Measurements from ENCODE around the gene BCL2A1.
"Not testable (repeated sequence)": the region's sequence is repeated elsewhere in the genome, so short reads cannot be mapped to it uniquely, and the experiment has no call there.

Gene BCL2A1

DNA sequence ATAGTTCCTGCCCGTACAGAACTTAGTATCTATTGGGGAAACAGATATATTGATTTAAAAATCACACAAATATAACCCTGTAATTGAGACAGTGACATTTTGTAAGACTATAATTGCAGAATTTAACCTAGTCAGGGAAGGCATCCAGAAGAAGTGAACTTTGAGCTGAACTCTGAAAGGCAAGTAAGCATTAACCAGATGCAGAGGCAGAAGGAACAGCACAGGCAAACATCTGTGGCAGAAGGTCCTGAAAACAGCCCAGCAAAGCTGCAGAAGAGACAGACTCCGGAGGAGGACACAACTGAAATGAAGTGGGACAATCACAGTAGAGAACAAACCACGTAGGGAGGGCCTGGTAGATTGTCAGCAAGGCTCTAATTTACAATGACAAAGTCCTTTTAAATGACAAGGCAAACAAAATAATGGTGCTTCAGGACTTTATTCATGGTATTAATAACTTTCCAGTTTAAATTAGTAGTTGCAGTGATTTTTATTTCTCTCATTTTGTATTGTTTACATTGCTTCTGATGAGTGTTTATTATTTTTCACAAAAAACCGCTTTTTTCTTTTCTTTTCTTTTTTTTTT is 14.5 kb downstream of the BCL2A1 start:
- no peak for DNase-seq

DNA sequence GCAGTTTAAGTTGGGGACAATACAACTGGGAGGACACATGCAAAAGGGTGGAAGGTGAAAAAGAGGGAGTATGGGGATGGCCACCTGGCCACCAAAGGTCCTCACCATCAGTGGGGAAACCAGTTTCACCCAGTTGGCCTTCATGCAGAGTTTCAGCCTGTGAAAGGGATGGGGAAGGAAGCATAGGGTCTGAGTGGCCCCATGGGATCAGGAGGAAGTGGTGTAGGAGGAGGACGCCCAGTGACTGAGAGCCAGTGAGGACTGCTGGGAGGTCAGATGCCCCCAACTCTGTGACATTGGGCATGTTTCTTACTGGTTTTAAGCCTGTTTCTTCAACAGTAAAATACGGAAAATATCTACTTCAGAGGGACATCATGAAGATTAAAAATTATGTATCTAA is 16.3 kb downstream of the BCL2A1 start:
- no peak for DNase-seq

- no peak for DNase-seq
These were observed 17.0 kb downstream of the BCL2A1 start for GRCh38 chr15:79953951-79954444.

DNA sequence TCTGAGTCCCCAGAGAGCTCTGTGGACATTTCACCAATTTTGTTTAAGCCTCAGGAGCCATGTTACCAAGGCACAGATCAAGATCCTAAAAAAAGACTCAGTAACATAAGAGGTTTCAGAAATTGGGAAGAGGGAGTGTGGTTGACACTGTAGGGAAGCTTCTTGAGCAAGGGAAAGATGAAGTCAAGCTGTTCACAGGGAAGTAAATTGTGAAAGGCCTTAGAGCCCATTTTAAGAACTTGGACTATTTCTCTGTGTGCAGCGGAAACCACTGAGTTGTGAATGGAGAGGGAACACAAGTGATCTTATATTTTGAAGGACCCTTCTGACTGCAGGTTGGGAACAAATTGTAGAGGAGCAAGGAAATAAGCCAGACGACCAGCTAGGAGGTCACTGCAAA is 18.7 kb downstream of the BCL2A1 start:
- no peak for DNase-seq

DNA sequence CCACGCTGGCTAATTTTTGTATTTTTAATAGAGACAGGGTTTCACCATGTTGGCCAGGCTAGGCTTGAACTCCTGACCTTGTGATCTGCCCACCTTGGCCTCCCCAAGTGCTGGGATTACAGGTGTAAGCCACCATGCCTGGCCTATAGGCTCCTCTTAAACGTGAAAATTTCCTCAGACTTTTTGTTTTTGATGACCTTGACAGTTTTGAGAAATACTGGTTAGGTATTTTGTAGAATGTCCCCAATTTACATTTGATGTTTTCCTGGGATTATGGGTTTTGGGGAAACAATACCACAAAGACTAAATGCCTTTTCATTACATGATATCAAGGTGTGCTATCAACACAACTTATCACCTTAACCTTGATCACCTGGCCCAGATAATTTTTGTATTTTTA is 20.7 kb downstream of the BCL2A1 start:
- DNase-seq = no peak

- DNase-seq = no peak
These were observed 22.2 kb downstream of the BCL2A1 start for GRCh38 chr15:79948761-79949160.

GRCh38 chr15:79948095-79948695 is 22.8 kb downstream of the BCL2A1 start:
- no peak for DNase-seq

GRCh38 chr15:79947009-79947408 is 24.0 kb downstream of the BCL2A1 start:
- no peak for DNase-seq

GRCh38 chr15:79944622-79945021 is 26.4 kb downstream of the BCL2A1 start:
- DNase-seq = no peak

GRCh38 chr15:79943820-79944219 is 27.2 kb downstream of the BCL2A1 start:
- no peak for DNase-seq

DNA sequence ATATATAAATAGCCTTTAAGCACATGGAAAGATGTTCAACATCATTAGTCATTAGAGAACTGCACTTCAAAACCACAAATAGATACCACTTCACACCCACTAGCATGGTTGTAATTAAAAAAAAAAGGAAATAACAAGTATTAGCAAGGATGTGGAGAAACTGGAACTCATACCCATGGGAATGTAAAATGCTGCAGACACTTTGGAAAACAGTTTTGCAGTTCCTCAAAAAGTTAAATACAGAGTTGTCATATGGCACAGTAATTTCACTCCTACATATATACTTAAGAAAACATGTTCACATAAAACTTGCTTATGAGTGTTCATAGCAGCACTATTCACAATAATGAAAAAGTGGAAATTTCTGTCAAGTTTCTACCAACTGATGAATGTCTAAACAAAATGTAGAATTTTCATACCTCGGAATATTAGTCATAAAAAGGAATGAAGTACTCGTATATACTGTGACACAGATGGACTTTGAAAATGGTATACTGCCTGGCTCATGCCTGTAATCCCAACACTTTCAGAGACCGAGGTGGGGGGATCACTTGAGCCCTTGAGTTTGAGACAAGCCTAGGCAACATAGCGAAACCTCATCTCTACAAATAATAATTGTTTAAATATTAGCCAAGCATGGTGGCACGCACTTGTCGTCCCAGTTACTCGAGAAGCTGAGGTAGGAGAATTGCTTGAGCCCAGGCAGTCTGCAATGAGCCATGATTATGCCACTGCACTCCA is 28.1 kb downstream of the BCL2A1 start:
- DNase-seq = no peak

DNA sequence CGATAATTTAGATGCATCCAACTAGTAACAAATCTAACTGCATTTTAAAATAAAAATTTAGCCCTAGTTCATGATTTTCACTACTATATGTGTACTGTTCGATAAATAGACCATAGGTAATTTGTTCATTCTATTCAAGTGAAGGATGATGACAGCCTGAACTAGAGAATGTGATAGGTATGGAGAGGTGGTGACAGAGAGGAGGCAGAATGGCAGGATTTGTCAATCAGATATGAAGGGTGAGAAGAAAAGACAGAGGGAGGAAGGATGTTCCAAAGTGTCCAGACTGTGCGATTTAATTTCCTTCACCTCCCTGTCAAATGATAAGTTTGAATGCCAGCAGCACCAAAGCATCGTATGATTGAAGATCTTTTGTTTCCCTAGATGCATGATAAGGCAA is 31.6 kb downstream of the BCL2A1 start:
- no peak for DNase-seq

- DNase-seq = no peak
These were observed 32.9 kb downstream of the BCL2A1 start for GRCh38 chr15:79938143-79938542.

DNA sequence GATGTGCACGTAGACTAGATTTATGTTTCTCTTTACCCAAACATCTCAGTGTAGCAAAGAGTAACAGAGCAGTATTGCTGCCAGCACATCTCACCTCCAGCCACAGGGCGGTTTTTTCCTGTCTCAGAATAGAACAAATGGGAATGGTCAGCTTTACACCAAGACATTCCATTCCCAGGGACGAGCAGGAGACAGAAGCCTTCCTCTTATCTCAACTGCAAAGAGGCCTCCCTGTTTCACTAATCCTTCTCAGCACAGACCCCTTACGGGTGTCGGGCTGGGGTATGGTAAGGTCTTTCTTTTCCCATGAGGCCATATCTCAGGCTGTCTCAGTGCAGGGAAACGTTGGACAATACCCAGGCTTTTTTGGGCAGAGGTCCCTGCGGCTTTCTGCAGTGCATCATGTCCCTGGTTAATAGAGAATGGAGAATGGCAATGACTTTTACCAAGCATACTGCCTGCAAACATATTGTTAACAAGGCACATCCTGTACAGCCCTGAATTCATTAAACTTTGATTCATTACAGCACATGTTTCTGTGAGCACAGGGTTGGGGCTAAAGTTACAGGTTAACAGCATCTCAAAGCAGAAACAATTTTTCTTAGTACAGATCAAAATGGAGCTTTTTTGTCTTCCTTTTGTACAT is 35.3 kb downstream of the BCL2A1 start:
- not testable (repeated sequence) for DNase-seq

DNA sequence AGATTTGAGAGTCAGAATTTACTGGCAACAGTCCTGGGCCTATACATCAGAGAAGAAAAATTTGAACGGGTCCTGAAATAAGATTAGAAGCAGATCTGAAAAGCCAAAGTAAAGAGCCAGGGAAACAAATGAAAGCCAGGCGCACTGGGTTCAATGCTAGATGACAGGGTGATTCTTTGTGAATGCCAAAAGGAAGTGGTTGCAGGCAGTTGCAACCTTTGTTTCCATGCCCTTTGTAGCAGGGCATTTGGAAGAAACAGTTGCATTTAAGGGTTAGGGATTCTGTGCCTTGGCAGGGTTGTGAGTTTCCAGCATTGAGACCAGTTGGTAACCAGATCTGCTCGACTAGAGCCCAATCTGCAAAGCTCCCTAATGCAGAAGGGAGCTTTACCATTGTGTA is 37.8 kb downstream of the BCL2A1 start:
- DNase-seq = no peak

- no peak for DNase-seq
These were observed 38.5 kb downstream of the BCL2A1 start for GRCh38 chr15:79932447-79932846.

- DNase-seq = no peak
These were observed 40.5 kb downstream of the BCL2A1 start for GRCh38 chr15:79930516-79930915.

- DNase-seq = no peak
These were observed 41.6 kb downstream of the BCL2A1 start for GRCh38 chr15:79929412-79929811.

- not testable (repeated sequence) for DNase-seq
These were observed 44.9 kb downstream of the BCL2A1 start for GRCh38 chr15:79926116-79926515.

- DNase-seq = no peak
These were observed 46.6 kb downstream of the BCL2A1 start for GRCh38 chr15:79924379-79924778.

DNA sequence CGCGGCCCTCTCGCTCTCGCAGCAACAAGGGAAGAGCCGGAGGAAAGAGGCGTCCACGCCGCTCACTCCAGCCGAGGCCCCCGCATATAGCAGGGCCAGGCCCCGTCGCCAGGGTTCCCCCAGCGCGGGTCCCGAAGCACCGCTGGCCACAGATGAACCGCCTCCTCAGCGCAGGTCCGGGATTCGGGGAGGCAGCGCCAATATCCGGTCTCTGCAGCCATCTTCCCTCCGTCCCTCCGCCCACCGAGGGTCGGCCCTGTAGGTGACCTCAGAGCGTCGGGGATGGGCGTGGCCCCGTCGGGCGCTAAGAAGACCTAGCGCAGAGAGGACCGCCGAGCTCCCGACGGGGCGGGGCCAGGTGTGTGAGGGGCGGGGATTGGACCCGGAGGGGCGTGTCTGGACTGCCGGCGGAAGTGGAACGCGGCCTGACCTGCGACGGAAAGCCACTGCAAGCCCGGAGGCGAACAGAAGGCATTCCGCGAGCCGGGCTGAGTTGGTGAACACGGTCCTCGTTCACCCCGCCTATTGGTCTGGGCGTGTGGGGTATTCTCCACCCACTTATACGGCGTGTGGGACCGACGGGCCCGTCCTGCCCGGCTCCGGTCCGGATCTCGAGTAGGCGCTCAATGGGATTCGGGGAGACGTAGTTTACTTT is 47.4 kb downstream of the BCL2A1 start:
- peak; percentile 93 for DNase-seq

DNA sequence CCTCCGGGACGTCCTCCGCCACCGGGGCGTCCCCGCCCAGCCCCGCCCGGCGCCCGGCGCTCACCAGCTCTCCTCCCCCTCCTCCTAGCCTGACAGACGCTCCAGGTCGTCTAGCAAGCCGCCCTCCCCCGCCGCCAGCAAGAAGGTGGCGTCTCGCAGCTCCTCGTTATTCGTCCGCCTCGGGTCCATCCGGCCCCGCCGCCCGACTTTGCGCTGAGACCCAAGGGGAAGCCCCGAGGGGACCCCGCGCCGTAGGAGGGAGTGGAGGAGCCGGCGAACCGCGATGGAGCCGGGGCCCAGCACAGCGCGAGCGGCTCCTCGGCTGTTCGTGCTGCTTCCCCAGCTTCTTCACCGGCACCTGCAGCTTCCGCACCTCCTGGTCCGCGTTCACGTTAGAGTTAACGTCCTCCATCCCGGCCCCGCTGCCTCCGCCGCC is 47.9 kb downstream of the BCL2A1 start:
- DNase-seq = peak; percentile 20

GRCh38 chr15:79922512-79923078 is 48.4 kb downstream of the BCL2A1 start:
- DNase-seq = no peak

Data from T1000 (cell line).